T-helper 17 cell (primary cell): ENCODE results near the gene KIF20A. TPM values are rescaled to one million over a fixed set of nuclear protein-coding genes. Genes with fewer than 3 reads are reported as not detected.

ENCODE experiments used
- ATAC-seq: fragments of 150-1000 bp; cut with Tn5 transposase; 2 replicates; pipeline ENCODE4 v1.10.0; 2021; ENCODE audit warnings: mild to moderate bottlenecking, moderate library complexity
- DNase-seq, 3 donors: peaks; one replicate each; pipeline versions ENCODE4 v3.0.0 to v3.0.0-alpha.2; 2020 to 2021
- H3K9me3 ChIP-seq: one replicate; pipeline ENCODE4 v1.7.0; 2013; ENCODE audit warnings: low read length, mild to moderate bottlenecking; ENCODE audit not compliant: control insufficient read depth, poor library complexity, severe bottlenecking
- H3K27ac Mint-ChIP-seq: one replicate; pipeline ENCODE4 v1.8.0; 2022; ENCODE audit warnings: mild to moderate bottlenecking, moderate library complexity, mixed read lengths
- H3K27me3 Mint-ChIP-seq: one replicate; pipeline ENCODE4 v1.8.0; 2022; ENCODE audit warnings: mixed read lengths
- H3K36me3 Mint-ChIP-seq: one replicate; pipeline ENCODE4 v1.8.0; 2022; ENCODE audit warnings: low read depth, mixed read lengths
- H3K4me1 Mint-ChIP-seq: one replicate; pipeline ENCODE4 v1.8.0; 2022; ENCODE audit warnings: mild to moderate bottlenecking, mixed read lengths
- H3K4me3 Mint-ChIP-seq: one replicate; pipeline ENCODE4 v1.8.0; 2022; ENCODE audit warnings: mild to moderate bottlenecking, moderate library complexity, mixed read lengths
- total RNA-seq, 4 donors: library from RNA in 2 of 4; stranded (reverse) in 2 of 4; gene quantifications; one replicate each; pipeline ENCODE4 v1.2.3 and lab custom pipeline; 2022 to 2026

KIF20A gene
- total RNA-seq, 2 donors from 2014 or later: 0.27 TPM; not detected in 1

DNA sequence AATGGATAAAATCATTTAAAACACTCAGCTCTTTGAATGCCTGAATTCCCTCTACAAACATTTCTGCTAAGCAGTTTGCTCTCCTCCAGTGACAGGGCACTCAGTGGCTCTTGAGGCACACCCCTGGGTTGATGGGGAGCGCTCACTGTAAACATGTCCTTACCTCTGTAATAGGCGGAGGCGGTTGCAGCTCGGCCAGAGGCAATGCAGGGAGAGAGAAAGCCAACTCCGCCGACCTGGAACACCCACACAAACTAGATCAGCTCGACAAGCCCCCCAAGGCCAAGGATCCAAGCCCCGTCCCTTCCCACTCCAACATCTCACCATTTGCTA, 33.9 kb downstream of the KIF20A start:
- Mint-ChIP-seq H3K36me3 (peaks cover 9% of the 10 kb centered on the region), H3K27ac (peak overlapping the region; percentile 98), H3K4me1 (peaks cover 17% of the 10 kb centered on the region), H3K4me3 (peak overlapping the region; percentile 100), H3K27me3 (no peaks in the 10 kb centered on the region)
- ATAC-seq (peak; percentile 38), DNase-seq (peak in 1 of 3 donors; percentile 9)
- no peaks in the 10 kb centered on the region for H3K9me3 ChIP-seq

DNA sequence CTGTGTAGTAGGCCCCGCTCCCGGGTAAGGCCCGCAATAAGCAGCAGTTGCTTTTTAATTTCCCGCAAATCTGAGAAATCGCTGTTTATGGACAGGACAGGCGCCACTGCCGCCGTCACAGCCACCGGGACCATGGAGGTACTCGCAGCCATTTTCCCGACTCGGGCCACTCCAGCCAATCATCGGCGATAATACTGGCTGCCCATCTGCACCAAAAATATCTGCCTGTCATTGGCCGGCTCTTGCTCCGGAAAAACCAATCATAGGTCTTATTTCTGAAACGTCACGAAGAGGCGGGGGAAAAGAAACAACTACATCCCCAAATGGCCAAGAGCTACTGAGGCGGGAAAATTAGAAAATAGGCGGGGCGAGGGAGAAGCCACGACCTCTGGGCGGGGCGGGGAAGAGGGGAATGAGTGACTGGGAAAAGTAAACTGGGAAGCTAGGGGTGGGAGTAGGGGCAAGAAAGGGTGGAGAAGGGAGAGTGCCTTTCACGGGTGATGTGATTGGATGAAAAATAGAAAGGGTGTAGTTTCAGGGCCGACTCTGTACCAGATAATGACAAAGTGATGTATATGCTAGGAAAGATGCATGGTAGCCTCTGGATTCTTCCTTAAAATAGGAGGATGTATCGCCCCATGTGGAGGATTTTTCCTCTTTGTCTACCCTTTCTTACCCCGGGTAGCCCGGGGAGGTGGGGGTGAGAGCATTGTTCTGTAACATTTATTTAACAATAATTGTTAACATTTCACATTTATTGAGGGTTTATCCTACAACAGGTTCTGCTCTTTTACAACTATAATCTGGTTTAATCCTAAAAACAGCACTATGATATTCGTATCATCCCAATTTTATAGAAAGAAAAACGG, 34.5 kb downstream of the KIF20A start, which contains the start of gene CDC23:
Gene CDC23, minus strand, starts transcription at position 163 of the 869 bp plus-strand sequence. Its CDS starts 11 bp downstream, at position 152.
- peak within 1 kb of the TSS; percentile 98 for H3K27ac Mint-ChIP-seq
- H3K4me3 Mint-ChIP-seq: peak within 1 kb of the TSS; percentile 100
- DNase-seq: peak; percentile 73 to 84 (median 81)
- ATAC-seq: peak; percentile 97
- peaks cover 15% of the 10 kb centered on the region for H3K4me1 Mint-ChIP-seq
- H3K36me3 Mint-ChIP-seq: peaks cover 5% of the 10 kb centered on the region
- H3K27me3 Mint-ChIP-seq: no peaks in the 10 kb centered on the region
- no peaks in the 10 kb centered on the region for H3K9me3 ChIP-seq

DNA sequence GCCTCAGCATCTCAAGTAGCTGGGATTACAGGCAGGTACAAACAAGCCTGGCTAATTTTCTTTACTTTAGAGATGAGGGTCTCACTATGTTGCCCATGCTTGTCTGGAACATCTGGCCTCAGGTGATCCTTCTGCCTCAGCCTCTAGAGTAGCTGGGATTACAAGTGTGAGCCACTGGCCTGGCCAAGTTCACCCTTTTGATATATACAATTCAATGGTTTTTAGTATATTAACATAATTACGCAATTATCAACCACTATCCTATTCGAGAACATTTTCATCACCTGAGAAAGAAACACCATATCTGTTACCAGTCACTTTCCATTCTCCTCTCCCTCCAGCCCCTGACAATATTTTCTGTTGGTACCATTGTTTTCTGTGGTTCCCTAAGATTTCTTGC, 37.9 kb downstream of the KIF20A start:
- no peak overlapping the region for H3K4me3 Mint-ChIP-seq
- no peak for ATAC-seq
- no peaks in the 10 kb centered on the region for H3K9me3 ChIP-seq
- H3K27me3 Mint-ChIP-seq: peaks cover 9% of the 10 kb centered on the region
- H3K4me1 Mint-ChIP-seq: peaks cover 11% of the 10 kb centered on the region
- H3K27ac Mint-ChIP-seq: no peak overlapping the region
- H3K36me3 Mint-ChIP-seq: peaks cover 5% of the 10 kb centered on the region
- no peak for DNase-seq

DNA sequence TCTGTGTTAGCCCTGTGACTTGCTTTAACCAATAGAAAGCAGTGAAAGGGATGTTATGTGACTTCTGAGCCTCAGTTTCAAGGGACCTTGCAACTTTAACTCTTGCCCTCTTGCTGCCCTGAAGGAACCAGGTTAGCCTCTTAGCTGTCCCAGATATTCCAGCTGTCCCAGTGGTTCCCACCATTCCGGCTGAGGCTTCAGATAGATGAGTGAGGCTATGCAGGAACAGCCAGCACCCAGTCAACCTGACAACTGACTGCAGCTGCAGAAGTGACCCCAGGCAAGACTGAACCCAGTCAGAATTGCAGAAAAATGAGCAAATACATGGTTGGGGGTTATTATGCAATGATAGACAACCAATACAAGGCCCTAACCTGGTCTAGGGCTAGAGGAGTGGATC, 44.6 kb downstream of the KIF20A start:
- Mint-ChIP-seq H3K27me3 (peaks cover 25% of the 10 kb centered on the region), H3K4me3 (no peak overlapping the region), H3K4me1 (no peaks in the 10 kb centered on the region), H3K27ac (no peak overlapping the region), H3K36me3 (no peaks in the 10 kb centered on the region)
- DNase-seq (no peak), ATAC-seq (no peak)
- H3K9me3 ChIP-seq: peaks cover 5% of the 10 kb centered on the region

DNA sequence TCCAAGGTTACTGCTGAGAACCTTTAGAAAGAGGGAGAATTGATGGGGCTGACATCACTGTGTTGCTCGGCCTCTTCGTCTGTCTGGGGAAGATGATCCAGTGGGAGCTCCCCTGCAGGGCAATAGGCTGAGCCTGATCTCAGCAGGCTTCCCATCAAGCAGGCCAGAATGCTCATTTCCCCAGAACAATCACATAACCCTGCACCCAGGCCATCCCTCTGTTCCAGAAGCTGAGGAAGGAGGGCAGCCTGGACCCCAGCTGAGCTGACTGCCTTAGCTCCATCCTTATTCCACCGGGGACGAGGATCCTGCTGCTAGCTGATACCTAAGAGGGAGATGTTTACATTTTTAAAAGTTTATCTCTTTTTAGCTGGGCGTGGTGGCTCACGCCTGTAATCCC, 45.8 kb downstream of the KIF20A start:
- ATAC-seq: no peak
- no peak overlapping the region for H3K4me3 Mint-ChIP-seq
- no peak overlapping the region for H3K27ac Mint-ChIP-seq
- H3K36me3 Mint-ChIP-seq: no peaks in the 10 kb centered on the region
- peaks cover 16% of the 10 kb centered on the region for H3K27me3 Mint-ChIP-seq
- H3K9me3 ChIP-seq: peaks cover 5% of the 10 kb centered on the region
- DNase-seq: no peak
- no peaks in the 10 kb centered on the region for H3K4me1 Mint-ChIP-seq

DNA sequence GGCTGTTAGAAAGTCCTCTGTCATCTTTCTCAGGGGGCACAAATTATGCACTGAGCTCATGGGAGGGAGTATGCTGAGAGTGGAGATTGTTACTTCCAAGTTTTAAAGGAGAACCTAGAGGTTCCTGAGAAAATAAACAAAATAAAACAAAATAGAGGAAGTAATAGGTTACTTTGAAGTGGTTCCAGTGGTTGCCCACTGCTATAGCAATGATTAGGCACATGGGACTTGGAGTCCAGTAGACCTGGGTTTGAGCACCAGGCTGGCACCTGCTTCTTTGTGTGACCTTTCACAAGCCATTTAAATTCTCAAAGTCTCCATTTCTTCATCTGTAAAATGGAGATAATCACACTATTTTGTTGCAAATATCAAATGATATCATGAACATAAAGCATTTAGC, 48.0 kb downstream of the KIF20A start:
- peaks cover 5% of the 10 kb centered on the region for H3K9me3 ChIP-seq
- Mint-ChIP-seq H3K36me3 (no peaks in the 10 kb centered on the region), H3K4me1 (no peaks in the 10 kb centered on the region), H3K4me3 (no peak overlapping the region), H3K27ac (no peak overlapping the region), H3K27me3 (peaks cover 31% of the 10 kb centered on the region)
- ATAC-seq (no peak), DNase-seq (no peak)

DNA sequence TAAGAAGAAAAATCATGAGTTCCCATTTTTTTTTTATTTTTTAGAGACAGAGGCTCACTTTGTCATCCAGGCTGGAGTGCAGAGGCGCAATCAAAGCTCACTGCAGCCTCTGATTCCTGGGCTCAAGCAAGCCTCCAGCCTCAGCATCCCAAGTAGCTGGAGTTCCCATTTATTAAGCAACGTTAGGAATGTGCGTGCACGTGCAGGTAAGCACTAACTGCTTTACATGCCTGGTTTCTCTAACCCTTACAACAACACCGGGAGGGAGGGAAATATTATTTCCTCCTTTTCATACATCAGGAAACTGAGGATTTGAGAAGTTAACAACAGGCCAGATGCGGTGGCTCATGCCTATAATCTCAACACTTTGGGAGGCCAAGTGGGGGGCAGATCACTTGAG, 50.5 kb downstream of the KIF20A start:
- DNase-seq: no peak
- no peak for ATAC-seq
- H3K9me3 ChIP-seq: peaks cover 5% of the 10 kb centered on the region
- H3K4me1 Mint-ChIP-seq: no peaks in the 10 kb centered on the region
- H3K4me3 Mint-ChIP-seq: no peak overlapping the region
- no peak overlapping the region for H3K27ac Mint-ChIP-seq
- H3K27me3 Mint-ChIP-seq: peaks cover 19% of the 10 kb centered on the region
- H3K36me3 Mint-ChIP-seq: no peaks in the 10 kb centered on the region

DNA sequence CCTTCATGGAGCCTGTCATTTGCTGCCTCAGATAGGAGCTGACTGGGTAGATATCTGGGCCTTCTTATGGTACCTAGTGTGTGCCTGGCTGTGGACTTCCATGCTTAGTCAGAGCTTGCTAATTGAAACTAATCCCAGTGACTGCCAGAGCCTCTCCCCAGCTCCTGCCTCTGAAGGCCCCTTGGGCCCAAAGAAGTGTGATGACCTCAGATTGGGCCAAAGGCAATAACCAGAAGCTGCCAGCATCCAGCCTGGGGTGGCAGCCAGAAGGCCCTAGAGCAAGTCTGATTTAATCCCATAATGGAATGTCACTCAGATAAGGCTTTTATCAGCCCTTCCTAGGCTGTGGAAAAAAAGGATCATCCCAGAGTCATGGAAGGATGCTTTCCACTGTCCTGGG, 51.3 kb downstream of the KIF20A start:
- Mint-ChIP-seq H3K27me3 (peaks cover 19% of the 10 kb centered on the region), H3K27ac (no peak overlapping the region), H3K36me3 (no peaks in the 10 kb centered on the region), H3K4me3 (no peak overlapping the region), H3K4me1 (no peaks in the 10 kb centered on the region)
- peaks cover 5% of the 10 kb centered on the region for H3K9me3 ChIP-seq
- DNase-seq: no peak
- ATAC-seq: no peak

DNA sequence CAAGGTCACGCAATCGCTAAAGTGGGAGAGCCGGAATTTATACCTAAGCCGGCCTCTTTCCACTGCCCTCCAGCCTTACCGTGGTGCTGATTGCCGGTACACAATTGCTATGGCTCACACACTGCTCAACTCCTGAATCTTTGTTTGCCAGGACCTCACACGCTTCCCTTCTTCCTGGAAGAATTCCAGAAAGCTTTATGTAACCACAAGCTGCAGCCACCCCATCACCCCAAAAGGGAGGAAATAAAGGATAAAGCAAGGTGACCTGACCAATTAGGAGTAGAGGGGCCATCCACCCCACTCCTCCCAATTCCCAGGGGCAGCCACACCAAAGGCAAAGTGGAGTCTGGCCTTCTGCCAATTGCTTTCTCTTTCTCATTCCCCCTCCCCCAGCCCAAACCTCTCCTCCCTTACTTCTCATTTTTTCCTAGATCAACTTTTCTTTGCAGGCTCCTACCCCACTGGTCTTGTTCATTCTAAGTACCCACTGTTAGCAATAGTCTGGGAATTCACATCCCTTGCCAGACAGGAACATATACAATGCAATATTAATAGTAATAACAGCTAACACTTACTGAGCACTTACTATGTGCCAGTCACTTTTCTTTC, 52.2 kb downstream of the KIF20A start:
- DNase-seq (no peak), ATAC-seq (no peak)
- no peak overlapping the region for H3K27ac Mint-ChIP-seq
- peaks cover 5% of the 10 kb centered on the region for H3K9me3 ChIP-seq
- peaks cover 19% of the 10 kb centered on the region for H3K27me3 Mint-ChIP-seq
- no peak overlapping the region for H3K4me3 Mint-ChIP-seq
- no peaks in the 10 kb centered on the region for H3K4me1 Mint-ChIP-seq
- H3K36me3 Mint-ChIP-seq: no peaks in the 10 kb centered on the region

DNA sequence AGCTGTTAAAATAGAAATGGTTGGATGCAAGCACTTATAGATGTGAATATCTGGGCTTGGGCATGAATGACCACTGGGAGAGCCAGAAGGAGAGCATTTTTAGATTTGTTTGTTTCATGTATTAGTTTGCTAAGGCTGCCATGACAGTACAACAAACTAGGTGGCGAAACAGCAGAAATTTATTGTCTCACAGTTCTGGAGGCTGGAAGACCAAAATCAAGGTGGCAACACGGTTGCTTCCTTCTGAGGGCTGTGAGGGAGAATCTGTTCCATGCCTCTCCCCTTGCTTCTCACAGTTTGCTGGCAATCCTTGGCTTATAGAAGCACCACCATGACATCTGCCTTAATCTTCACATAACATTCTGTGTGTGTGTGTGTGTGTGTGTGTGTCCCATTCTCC, 54.4 kb downstream of the KIF20A start:
- H3K27me3 Mint-ChIP-seq: peaks cover 19% of the 10 kb centered on the region
- no peak for DNase-seq
- no peak overlapping the region for H3K4me3 Mint-ChIP-seq
- no peaks in the 10 kb centered on the region for H3K4me1 Mint-ChIP-seq
- no peaks in the 10 kb centered on the region for H3K9me3 ChIP-seq
- no peak for ATAC-seq
- no peaks in the 10 kb centered on the region for H3K36me3 Mint-ChIP-seq
- H3K27ac Mint-ChIP-seq: no peak overlapping the region

DNA sequence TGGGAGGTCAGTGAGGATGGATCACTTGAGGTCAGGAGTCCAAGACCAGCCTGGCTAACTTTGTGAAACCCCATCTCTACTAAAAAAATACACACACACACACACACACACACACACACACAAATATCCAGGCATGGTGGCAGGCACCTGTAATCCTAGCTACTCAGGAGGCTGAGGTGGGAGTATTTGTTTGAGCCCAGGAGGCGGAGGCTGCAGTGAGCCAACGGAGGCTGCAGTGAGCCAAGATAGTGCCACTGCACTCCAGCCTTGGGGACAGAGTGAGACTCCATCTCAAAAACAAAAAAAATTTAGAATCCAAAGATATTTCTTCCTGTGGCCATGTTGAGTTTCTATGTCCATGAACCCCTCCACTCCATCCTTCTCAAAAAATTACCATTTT, 55.7 kb downstream of the KIF20A start:
- Mint-ChIP-seq H3K27ac (no peak overlapping the region), H3K4me3 (no peak overlapping the region), H3K4me1 (no peaks in the 10 kb centered on the region), H3K36me3 (no peaks in the 10 kb centered on the region), H3K27me3 (peaks cover 31% of the 10 kb centered on the region)
- no peaks in the 10 kb centered on the region for H3K9me3 ChIP-seq
- DNase-seq: no peak
- no peak for ATAC-seq
